Thyroid gland (tissue), 4 donors: ENCODE measurements around the gene STEAP4.

Experiments
- CTCF ChIP-seq, 6 experiments: fragments of 200-600 bp in 3 of 6; fragments of 450-650 bp in 3 of 6; sonication (generic) in 3 of 6; IDR thresholded peaks; one replicate each; pipeline ENCODE4 v1.5.1; 2016 to 2019; ENCODE audit warnings: antibody characterized with exemption in 6 of 6, mild to moderate bottlenecking in 2 of 6, inconsistent platforms in 1 of 6, moderate library complexity in 1 of 6
- POLR2A ChIP-seq, 2 donors: fragments of 450-650 bp; IDR thresholded peaks; one replicate each; pipeline ENCODE4 v1.6.1; 2017; ENCODE audit warnings: antibody characterized with exemption in 2 of 2, mild to moderate bottlenecking in 2 of 2, moderate library complexity in 1 of 2

- TF ChIP-seq CTCF (IDR thresholded peaks at IDR 0.05) = no peak
- no peak for TF ChIP-seq POLR2A (IDR thresholded peaks at IDR 0.05)
These were observed at the start of gene STEAP4 for GRCh38 chr7:88306590-88307048.
